NCI-H146 treated with DMSO at 0.1 percent for 48 hours (cell line): ENCODE results near the gene ALDOC.

Experiments
- DNase-seq: peaks from one replicate; lab custom pipeline; 2025; ENCODE audit not compliant: unreplicated experiment; lab: John Stamatoyannopoulos, UW

The ALDOC gene

DNA sequence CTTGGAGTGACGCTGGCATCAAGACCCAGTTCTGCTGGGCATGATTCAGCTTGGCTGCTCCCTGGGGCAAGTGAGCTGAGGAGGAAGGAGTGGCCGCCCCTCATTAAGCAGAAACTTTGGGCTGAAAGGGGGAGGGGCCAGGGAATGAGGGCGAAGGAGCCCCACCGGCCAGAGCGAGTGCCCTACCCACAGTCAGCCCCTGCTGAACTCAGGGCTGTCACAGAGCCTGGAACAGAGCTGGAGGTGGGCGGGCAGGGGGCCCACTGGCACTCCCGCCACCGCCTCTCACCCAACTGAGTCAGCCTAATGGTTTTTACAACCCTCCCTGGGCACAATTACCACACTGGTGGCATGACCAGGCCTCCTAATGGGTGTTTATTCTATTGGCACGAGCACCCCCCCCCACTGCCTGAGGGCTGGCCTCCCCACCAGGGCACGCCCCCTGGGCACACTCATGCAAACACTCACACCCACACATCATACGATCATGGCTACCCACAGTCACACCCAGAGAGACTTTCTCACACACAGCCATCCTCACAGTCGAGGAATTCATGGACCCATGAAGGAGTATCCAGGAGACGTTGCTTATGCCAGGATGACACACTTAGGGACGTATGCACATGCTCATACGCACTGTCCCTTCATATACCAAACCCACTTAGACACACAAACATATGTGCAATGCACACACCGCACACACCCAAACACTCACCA lies 43.4 kb downstream of the ALDOC start:
- no peak for DNase-seq

- DNase-seq = no peak
Observed at GRCh38 chr17:28532050-28532960, 44.4 kb downstream of the ALDOC start.

DNA sequence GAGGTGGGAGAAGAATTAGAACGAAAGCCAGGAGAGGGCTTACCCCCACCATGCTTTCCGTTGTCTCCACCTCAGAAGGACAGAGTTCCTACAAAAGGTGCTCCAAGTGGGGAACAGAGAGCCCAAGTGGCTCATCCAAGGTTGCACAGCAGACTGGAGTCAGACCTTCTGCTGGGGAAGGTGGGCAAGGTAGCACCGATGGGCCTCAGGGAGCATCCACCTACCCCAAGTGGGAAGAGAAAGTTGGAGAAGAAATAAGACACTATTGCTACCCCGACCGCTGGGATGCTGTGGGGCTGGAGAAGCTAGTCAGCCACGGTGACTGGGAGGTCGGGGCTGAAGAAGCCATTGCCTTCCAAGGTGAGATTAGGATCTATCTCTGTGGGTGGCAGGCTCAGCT lies 45.8 kb downstream of the ALDOC start:
- DNase-seq = no peak

- no peak for DNase-seq
Observed at GRCh38 chr17:28530250-28530649, 46.4 kb downstream of the ALDOC start.

- no peak for DNase-seq
Observed at GRCh38 chr17:28529013-28529400, 47.7 kb downstream of the ALDOC start.

DNA sequence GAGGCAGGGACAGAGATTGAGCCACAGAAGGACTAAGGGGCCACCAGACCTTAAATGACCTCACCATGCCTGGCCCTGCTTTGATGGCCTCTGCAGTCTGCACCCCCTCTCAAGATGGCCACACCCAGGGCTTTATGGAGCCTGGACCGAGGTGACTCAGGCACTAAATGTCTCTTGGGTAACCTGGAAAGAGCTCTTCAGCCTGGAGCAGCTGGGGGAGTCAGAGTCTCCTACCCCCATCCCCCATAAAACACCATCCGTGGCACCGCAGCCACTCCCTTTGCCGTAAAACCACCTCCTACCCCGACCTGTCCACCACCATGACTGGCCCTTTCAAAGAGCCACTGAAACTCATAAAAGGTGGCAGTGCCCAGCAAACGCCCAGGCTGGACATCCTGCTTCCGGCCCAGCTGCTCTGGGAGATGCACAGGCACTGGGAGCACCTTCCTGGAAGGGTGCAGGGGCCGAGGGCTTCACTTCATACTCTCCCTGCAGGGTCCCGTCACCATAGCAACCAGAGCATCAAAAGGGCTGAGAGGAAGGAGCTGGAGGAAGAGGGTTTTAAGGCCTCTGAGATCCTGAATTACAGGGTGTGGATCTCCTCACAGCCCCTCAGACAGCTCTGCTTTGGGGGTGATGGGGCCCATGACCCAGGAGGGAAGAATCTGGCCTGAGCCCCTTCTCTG lies 48.2 kb downstream of the ALDOC start:
- DNase-seq = no peak

GRCh38 chr17:28527859-28528258 lies 48.8 kb downstream of the ALDOC start:
- no peak for DNase-seq

- DNase-seq = no peak
Observed at GRCh38 chr17:28527181-28527681, 49.5 kb downstream of the ALDOC start.

DNA sequence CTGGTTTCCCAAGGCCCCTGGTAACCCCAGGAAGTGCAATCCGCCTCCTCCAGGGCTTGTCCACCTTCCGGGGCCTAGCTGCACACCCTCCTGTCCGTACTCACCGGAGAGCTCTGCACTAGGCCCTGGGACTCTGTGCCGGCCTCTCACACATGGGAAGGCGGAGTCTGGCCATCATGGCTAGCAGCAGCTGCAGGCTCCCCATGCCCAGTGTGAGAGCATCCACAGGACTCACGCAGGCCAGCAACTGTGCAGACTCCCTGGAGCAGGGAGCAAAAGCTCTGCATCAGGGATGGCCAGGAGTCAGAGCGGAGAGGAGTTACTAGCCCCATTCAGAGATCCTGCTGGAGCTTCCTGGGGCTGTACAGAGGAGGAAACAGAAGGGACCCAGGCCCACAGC lies 50.3 kb downstream of the ALDOC start:
- DNase-seq = no peak

DNA sequence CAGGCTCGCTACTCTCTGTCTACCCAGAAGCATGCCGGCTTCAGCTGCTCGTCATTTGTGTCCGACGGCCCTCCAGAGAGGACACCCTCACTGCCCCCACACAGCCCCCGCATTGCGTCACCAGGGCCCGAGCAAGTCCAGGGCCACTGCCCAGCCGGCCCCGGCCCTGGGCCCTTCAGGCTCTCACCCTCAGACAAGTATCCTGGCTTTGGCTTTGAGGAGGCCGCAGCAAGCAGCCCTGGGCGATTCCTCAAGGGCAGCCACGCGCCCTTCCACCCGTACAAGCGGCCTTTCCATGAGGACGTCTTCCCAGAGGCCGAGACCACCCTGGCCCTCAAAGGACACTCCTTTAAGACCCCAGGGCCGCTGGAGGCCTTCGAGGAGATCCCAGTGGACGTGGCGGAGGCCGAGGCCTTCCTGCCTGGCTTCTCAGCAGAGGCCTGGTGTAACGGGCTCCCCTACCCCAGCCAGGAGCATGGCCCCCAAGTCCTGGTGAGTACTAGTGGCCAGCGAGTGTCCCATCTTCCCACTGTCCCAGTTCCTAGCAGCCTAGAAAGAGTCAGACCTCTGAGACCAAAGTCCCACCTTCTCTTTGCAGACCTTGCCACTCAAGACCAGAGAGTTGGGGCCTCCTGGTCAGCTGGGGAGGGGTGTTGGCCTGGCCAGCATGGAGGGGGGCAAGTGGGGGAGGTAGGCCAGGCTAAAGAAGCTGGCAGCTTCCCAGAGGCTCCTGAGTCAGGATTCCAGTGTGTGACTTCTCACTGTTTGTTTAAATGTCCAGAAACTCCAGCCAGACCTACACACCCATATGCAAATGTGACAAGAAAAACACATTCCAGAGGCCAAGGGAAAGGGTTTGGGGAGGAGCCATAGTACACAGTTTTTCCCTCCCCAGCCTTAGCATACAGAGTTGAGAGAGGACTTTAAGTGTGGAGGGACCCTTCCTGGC lies 51.9 kb downstream of the ALDOC start:
- no peak for DNase-seq

DNA sequence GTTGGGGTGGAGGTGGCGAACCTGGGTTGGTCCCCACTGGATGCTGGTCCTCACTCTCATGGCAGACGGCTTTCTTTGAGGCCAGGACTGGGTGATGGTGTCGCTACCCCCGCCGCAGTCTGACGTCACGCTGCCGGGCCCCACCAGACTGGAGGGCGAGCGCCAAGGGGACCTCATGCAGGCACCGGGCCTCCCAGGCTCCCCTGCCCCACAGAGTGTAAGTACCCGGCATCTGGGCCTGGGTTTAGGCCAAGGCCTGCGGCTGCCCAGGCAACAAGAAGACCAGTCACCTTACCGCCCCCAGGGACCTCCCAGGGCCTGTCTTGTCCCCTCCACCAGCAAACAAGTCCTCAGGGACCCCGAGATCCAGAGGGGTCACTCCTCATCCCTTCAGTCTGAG lies 52.8 kb downstream of the ALDOC start:
- DNase-seq = no peak

DNA sequence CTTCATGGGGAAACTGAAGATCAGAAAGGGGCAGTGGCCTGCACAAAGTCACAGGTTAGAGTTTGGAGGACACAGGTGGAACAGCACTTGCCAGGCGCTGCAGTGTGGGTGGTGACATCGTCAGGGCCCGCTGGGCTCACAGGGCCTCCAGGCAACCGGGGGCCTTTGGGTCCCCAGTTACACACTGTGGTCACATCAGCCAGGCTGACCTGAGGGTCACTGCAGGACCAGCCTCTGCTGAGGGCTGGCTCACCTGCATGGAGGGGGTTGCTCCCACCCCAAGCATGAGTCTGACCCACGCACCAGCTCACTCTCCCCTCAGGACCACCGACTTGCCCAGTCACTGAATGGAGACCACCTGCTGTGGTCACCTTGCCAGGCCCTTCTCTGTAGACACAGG lies 53.5 kb downstream of the ALDOC start:
- no peak for DNase-seq
